ENCODE data around the gene TMEM52.

TMEM52 gene

GRCh38 chr1:1922702-1922955, 3.5 kb upstream of the TMEM52 start:
- H3K9ac ChIP-seq (ENCODE audit: low read depth, low read length): no peak overlapping the region
- no peak for DNase-seq
- TF ChIP-seq EZH2 (IDR thresholded peaks at IDR 0.05; ENCODE audit: borderline replicate concordance, low read depth, low read length, severe bottlenecking) (no peak), CTCF (IDR thresholded peaks at IDR 0.05; ENCODE audit: borderline replicate concordance, extremely low read depth, low read length, poor library complexity, severe bottlenecking) (no peak)
- H3K4me2 ChIP-seq (ENCODE audit: insufficient read depth, low read length): no peak overlapping the region
- no peaks in the 10 kb centered on the region for H3K36me3 ChIP-seq (ENCODE audit: insufficient read depth, low read length)
- no peak for ATAC-seq (ENCODE audit: insufficient read depth, low read depth)
- no peak overlapping the region for H3K4me3 ChIP-seq (ENCODE audit: low read depth in 1 of 2, low read length in 2 of 2)
- peaks cover 12% of the 10 kb centered on the region; the same call in 1 of the 2 replicates for H4K20me1 ChIP-seq (ENCODE audit: insufficient read depth, low read length)
- H3K27ac ChIP-seq (ENCODE audit: low read length): no peak overlapping the region
- H3K9me3 ChIP-seq (ENCODE audit: insufficient read depth, low read length, severe bottlenecking): no peaks in the 10 kb centered on the region
- no peaks in the 10 kb centered on the region for H3K27me3 ChIP-seq (ENCODE audit: insufficient read depth, low read length, poor library complexity)
- H3K4me1 ChIP-seq (ENCODE audit: insufficient read depth, low read length): peaks cover 17% of the 10 kb centered on the region
- no peak overlapping the region for H2AFZ ChIP-seq (ENCODE audit: low read depth, low read length)
- no peaks in the 10 kb centered on the region for H3K79me2 ChIP-seq (ENCODE audit: insufficient read depth, low read length)

- no peak overlapping the region for H3K4me3 ChIP-seq (ENCODE audit: low read depth in 1 of 2, low read length in 2 of 2)
- DNase-seq: no peak
- no peak overlapping the region for H3K4me2 ChIP-seq (ENCODE audit: insufficient read depth, low read length)
- H3K4me1 ChIP-seq (ENCODE audit: insufficient read depth, low read length): peaks cover 17% of the 10 kb centered on the region
- no peak overlapping the region for H3K9ac ChIP-seq (ENCODE audit: low read depth, low read length)
- no peaks in the 10 kb centered on the region for H3K79me2 ChIP-seq (ENCODE audit: insufficient read depth, low read length)
- H3K36me3 ChIP-seq (ENCODE audit: insufficient read depth, low read length): no peaks in the 10 kb centered on the region
- H3K9me3 ChIP-seq (ENCODE audit: insufficient read depth, low read length, severe bottlenecking): no peaks in the 10 kb centered on the region
- H2AFZ ChIP-seq (ENCODE audit: low read depth, low read length): no peak overlapping the region
- H4K20me1 ChIP-seq (ENCODE audit: insufficient read depth, low read length): peaks cover 12% of the 10 kb centered on the region; the same call in 1 of the 2 replicates
- no peak for ATAC-seq (ENCODE audit: insufficient read depth, low read depth)
- no peak overlapping the region for H3K27ac ChIP-seq (ENCODE audit: low read length)
- TF ChIP-seq CTCF (IDR thresholded peaks at IDR 0.05; ENCODE audit: borderline replicate concordance, extremely low read depth, low read length, poor library complexity, severe bottlenecking) (no peak), EZH2 (IDR thresholded peaks at IDR 0.05; ENCODE audit: borderline replicate concordance, low read depth, low read length, severe bottlenecking) (no peak)
- no peaks in the 10 kb centered on the region for H3K27me3 ChIP-seq (ENCODE audit: insufficient read depth, low read length, poor library complexity)
Measured at GRCh38 chr1:1921901-1922701, 3.0 kb upstream of the TMEM52 start.

- no peak for ATAC-seq (ENCODE audit: insufficient read depth, low read depth)
- Histone ChIP-seq H3K4me2 (ENCODE audit: insufficient read depth, low read length) (no peak overlapping the region), H3K9me3 (ENCODE audit: insufficient read depth, low read length, severe bottlenecking) (no peaks in the 10 kb centered on the region), H3K36me3 (ENCODE audit: insufficient read depth, low read length) (no peaks in the 10 kb centered on the region), H3K27me3 (ENCODE audit: insufficient read depth, low read length, poor library complexity) (no peaks in the 10 kb centered on the region), H3K27ac (ENCODE audit: low read length) (no peak overlapping the region), H3K4me1 (ENCODE audit: insufficient read depth, low read length) (peaks cover 17% of the 10 kb centered on the region), H4K20me1 (ENCODE audit: insufficient read depth, low read length) (peaks cover 12% of the 10 kb centered on the region; the same call in 1 of the 2 replicates), H2AFZ (ENCODE audit: low read depth, low read length) (no peak overlapping the region), H3K4me3 (ENCODE audit: low read depth in 1 of 2, low read length in 2 of 2) (no peak overlapping the region), H3K79me2 (ENCODE audit: insufficient read depth, low read length) (no peaks in the 10 kb centered on the region), H3K9ac (ENCODE audit: low read depth, low read length) (no peak overlapping the region)
- no peak for DNase-seq
- TF ChIP-seq EZH2 (IDR thresholded peaks at IDR 0.05; ENCODE audit: borderline replicate concordance, low read depth, low read length, severe bottlenecking) (no peak), CTCF (IDR thresholded peaks at IDR 0.05; ENCODE audit: borderline replicate concordance, extremely low read depth, low read length, poor library complexity, severe bottlenecking) (no peak)
Measured at GRCh38 chr1:1921459-1921862, 2.4 kb upstream of the TMEM52 start.

Measured in DND-41 (cell line).